C4-2B (cell line): ENCODE results near the gene RAB6B.

Source experiments
- H3K27ac ChIP-seq: fragments of 450-650 bp; 2 replicates; pipeline ENCODE4 v1.5.1; 2017
- ZFX ChIP-seq: fragments of 450-650 bp; IDR thresholded peaks from 2 replicates; pipeline ENCODE4 v1.6.1; 2017
- TF ChIP-seq, protein P1 (sequence below): fragments of 450-650 bp; conservative IDR thresholded peaks from 2 replicates; pipeline ENCODE4 v1.5.1; 2017; ENCODE audit warnings: mild to moderate bottlenecking

RAB6B gene

DNA sequence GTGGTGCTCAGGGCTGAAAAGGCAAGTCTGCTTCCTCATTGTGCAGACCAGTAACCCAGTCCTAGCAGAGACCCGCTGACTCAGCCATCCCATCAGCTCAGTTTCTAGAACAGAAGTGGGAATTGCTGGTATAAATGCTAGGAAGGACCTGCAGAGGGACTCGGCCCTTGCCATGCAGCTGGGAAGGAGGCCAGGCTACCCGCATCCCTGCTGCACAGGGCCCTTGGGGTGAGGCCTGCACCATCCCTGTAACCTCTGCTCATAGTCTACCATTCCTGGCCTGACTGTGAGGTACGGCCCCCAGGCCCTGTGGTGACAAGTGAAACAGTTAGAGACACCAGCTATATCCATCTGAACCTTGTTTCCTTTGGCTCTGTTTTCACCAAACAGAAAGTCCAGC, 23.5 kb downstream of the RAB6B start:
- no peak overlapping the region for H3K27ac ChIP-seq
- TF ChIP-seq, protein P1, sequence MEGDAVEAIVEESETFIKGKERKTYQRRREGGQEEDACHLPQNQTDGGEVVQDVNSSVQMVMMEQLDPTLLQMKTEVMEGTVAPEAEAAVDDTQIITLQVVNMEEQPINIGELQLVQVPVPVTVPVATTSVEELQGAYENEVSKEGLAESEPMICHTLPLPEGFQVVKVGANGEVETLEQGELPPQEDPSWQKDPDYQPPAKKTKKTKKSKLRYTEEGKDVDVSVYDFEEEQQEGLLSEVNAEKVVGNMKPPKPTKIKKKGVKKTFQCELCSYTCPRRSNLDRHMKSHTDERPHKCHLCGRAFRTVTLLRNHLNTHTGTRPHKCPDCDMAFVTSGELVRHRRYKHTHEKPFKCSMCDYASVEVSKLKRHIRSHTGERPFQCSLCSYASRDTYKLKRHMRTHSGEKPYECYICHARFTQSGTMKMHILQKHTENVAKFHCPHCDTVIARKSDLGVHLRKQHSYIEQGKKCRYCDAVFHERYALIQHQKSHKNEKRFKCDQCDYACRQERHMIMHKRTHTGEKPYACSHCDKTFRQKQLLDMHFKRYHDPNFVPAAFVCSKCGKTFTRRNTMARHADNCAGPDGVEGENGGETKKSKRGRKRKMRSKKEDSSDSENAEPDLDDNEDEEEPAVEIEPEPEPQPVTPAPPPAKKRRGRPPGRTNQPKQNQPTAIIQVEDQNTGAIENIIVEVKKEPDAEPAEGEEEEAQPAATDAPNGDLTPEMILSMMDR, result no peak
- no peak for TF ChIP-seq ZFX

DNA sequence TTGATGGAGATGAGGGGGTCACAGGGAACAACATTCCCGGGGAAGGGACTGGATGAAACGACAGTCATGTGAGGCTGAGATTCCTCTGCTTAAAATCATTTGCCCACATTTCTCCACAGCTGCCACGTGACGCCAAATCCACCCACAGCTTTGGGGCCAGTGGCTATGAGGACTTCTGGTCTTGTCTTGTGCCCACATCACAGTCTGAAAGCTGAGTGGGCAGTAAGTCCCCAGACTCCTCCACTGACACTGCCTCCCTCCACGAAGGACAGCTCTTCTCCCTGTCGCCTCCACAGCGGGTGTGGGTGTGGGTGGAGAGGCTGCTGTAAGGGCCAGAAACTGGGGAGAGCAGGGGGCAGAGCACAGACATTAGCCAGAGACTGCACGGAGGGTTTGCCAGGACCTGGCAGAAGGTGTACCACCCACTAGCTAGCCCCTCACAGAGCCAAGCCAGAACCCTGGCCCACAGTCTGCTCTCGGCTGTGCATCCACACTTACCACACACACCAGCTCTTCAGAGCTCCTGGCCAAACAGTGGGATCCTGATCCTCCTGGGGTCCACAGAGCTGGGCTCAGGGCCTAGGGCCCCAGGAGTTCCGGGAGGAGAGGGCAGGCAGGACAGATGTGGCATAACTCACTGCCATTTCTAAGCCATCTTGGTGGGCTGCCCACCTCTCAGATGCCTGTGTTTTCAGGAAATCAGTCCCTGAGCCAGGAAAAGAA, 24.2 kb downstream of the RAB6B start:
- TF ChIP-seq, protein P1, result no peak
- TF ChIP-seq ZFX, result no peak

DNA sequence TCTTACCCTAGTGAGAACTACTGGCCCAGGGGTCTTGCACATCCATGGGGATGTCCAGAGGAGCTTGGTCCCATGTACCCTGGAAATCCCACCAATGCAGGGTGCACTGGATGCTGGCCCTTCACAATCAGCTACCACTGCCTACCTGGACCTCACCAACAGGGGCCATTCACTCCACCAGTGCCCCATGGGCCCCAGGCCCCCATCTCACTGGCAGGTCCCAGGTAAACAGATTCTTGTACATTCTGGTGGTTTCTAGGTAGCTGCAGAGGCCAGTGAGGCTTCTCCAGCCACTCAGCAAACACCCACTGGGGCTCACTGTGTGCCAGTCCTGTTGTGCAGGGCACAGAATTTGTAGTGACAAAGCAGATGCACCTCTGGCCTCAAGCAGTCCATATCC, 24.9 kb downstream of the RAB6B start:
- TF ChIP-seq, protein P1, result no peak
- H3K27ac ChIP-seq, result no peak overlapping the region

More for the DNA sequence above, 24.2 kb downstream of the RAB6B start:
- H3K27ac ChIP-seq, result no peak overlapping the region

DNA sequence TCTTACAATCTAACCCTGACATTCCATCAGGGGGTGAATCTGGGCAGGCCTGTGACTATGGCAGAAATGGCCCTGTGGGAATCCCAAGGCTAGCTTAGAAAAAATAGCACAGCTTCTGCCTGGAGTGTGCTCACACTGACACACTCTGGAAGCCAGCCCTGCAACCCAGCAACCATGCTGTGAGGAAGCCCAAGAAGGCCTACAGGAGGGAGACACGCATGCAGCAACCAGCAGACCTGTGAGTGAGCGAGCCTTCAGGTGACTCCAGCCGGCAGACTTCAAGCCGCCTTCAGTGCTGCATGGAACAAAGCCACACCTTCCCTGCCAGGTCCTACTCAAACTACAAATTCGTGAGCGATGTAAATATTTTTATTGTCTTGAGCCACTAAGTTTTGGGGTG, 26.1 kb downstream of the RAB6B start:
- H3K27ac ChIP-seq, result no peak overlapping the region
- TF ChIP-seq, protein P1, result no peak
- no peak for TF ChIP-seq ZFX

DNA sequence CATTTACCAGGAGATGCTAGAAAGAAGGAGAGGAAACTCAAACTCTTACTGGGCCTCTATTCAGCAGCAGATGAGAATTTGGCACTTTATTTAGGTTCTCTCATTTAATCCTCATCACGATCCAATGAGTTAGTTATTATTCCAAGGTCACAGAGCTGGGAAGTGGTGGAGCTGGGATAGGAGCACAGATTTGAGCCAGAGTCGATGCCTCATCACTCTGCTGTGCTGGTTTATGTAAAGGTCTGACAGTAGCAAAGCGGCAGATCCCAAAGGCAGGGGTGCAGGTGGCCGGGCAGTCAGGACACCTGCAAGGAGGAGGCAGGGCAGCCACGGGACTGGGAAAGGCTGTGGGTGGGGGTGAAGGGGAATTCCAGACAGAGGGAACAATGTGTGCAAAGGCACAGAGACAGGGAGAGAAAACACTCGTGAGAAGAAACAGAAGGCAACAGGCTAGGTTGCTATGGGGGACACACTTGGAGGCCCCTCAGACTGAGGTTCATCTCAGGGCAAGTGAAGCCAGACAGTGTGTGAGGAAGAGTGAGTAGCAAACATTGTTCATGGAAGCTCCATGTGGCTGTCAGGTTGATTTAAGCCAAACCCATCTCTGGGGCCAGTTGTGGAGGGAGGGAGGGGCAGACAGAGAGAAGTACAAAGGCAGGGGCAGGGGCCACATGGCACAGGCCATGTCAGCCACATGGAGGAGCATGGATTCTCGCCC, 26.8 kb downstream of the RAB6B start:
- TF ChIP-seq, protein P1, result no peak
- TF ChIP-seq ZFX, result no peak
- H3K27ac ChIP-seq, result no peak overlapping the region

DNA sequence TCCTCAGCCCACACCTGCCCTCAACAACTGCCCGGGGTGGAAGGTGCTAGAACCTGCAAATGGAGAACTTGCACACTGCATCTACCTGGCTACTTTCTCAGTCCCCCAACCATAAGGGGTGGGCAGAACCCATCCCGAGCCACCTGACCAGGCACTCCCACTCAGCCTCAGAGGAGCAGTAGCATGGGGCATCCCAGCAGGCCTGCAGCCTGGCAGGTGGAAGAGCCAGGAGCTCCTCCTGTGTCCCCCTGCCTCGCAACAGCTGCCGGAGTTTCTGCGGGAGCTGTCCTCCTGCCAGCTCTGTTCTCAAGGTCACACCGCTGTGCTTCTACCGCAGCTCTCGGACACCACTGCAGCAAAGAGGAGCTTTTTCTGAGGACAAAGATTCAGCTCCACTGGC, 27.5 kb downstream of the RAB6B start:
- TF ChIP-seq ZFX, result no peak
- TF ChIP-seq, protein P1, result no peak
- H3K27ac ChIP-seq, result no peak overlapping the region

DNA sequence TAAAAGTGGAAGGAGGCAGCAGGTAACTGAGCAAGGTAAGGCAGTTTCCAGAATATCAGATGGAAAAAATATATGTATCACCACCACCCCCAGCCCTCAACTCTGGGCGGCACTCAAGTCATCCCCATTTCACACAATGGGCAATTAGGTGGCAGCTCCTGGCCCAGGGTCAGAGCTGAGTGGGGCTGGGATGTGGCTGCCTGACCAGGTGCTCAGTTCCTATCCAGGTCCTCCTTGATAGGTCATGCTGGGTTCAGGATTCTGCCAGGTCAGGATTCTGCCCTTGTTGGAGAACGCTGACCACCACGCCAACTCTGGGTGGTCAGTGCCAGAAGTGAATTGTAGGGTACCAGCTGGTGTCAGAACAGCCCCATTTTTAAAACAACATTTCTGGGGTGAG, 29.5 kb downstream of the RAB6B start:
- TF ChIP-seq ZFX, result no peak
- TF ChIP-seq, protein P1, result no peak

More for the DNA sequence above, 29.5 kb downstream of the RAB6B start:
- no peak overlapping the region for H3K27ac ChIP-seq
